ENCODE measurements around the gene WDFY2.

WDFY2 gene

GRCh38 chr13:51557875-51558612 lies 26.2 kb upstream of the WDFY2 start:
- Histone ChIP-seq H3K4me1 (ENCODE audit: low read length) (peaks cover 54% of the 10 kb centered on the region), H3K27ac (ENCODE audit: low read length) (no peak overlapping the region), H3K79me2 (ENCODE audit: low read length) (no peaks in the 10 kb centered on the region), H3K27me3 (ENCODE audit: low read depth, low read length) (no peaks in the 10 kb centered on the region), H3K36me3 (replicated peaks; ENCODE audit: low read depth, low read length) (no peaks in the 10 kb centered on the region), H2AFZ (ENCODE audit: low read depth, low read length) (no peak overlapping the region), H3K4me3 (ENCODE audit: low read length) (no peak overlapping the region), H3K9ac (ENCODE audit: low read length) (no peak overlapping the region), H4K20me1 (ENCODE audit: insufficient read depth, low read length) (no peaks in the 10 kb centered on the region), H3K4me2 (ENCODE audit: low read length) (no peak overlapping the region; the same call in 1 of the 2 replicates), H3K9me3 (ENCODE audit: insufficient read depth, low read length) (no peaks in the 10 kb centered on the region)
- TF ChIP-seq CTCF (IDR thresholded peaks at IDR 0.05; ENCODE audit: low read depth, low read length) = no peak
- no peak for TF ChIP-seq EZH2phosphoT487 (IDR thresholded peaks at IDR 0.05; ENCODE audit: low read depth)

GRCh38 chr13:51559946-51560735 lies 24.1 kb upstream of the WDFY2 start:
- Histone ChIP-seq H3K4me3 (ENCODE audit: low read length) (peak overlapping the region; percentile 16; the same call in 1 of the 2 replicates), H2AFZ (ENCODE audit: low read depth, low read length) (peak overlapping the region; percentile 70), H3K36me3 (replicated peaks; ENCODE audit: low read depth, low read length) (no peaks in the 10 kb centered on the region), H3K27me3 (ENCODE audit: low read depth, low read length) (no peaks in the 10 kb centered on the region), H3K4me2 (ENCODE audit: low read length) (peak overlapping the region; percentile 45), H3K9ac (ENCODE audit: low read length) (peak overlapping the region; percentile 48), H3K4me1 (ENCODE audit: low read length) (peaks cover 50% of the 10 kb centered on the region), H3K79me2 (ENCODE audit: low read length) (no peaks in the 10 kb centered on the region), H3K9me3 (ENCODE audit: insufficient read depth, low read length) (no peaks in the 10 kb centered on the region), H4K20me1 (ENCODE audit: insufficient read depth, low read length) (no peaks in the 10 kb centered on the region), H3K27ac (ENCODE audit: low read length) (peak overlapping the region; percentile 82)
- TF ChIP-seq CTCF (IDR thresholded peaks at IDR 0.05; ENCODE audit: low read depth, low read length) (no peak), EZH2phosphoT487 (IDR thresholded peaks at IDR 0.05; ENCODE audit: low read depth) (no peak)

- H3K36me3 ChIP-seq (replicated peaks; ENCODE audit: low read depth, low read length) = no peaks in the 10 kb centered on the region
- H3K4me2 ChIP-seq (ENCODE audit: low read length) = peak overlapping the region; percentile 45
- peaks cover 50% of the 10 kb centered on the region for H3K4me1 ChIP-seq (ENCODE audit: low read length)
- peak overlapping the region; percentile 16 for H3K4me3 ChIP-seq (ENCODE audit: low read length)
- no peaks in the 10 kb centered on the region for H4K20me1 ChIP-seq (ENCODE audit: insufficient read depth, low read length)
- no peaks in the 10 kb centered on the region for H3K79me2 ChIP-seq (ENCODE audit: low read length)
- TF ChIP-seq EZH2phosphoT487 (IDR thresholded peaks at IDR 0.05; ENCODE audit: low read depth) (no peak), CTCF (IDR thresholded peaks at IDR 0.05; ENCODE audit: low read depth, low read length) (no peak)
- peak overlapping the region; percentile 17; the same call in 1 of the 2 replicates for H3K9ac ChIP-seq (ENCODE audit: low read length)
- H3K27ac ChIP-seq (ENCODE audit: low read length) = peak overlapping the region; percentile 82
- H3K9me3 ChIP-seq (ENCODE audit: insufficient read depth, low read length) = no peaks in the 10 kb centered on the region
- no peaks in the 10 kb centered on the region for H3K27me3 ChIP-seq (ENCODE audit: low read depth, low read length)
- no peak overlapping the region for H2AFZ ChIP-seq (ENCODE audit: low read depth, low read length)
Observed at GRCh38 chr13:51562011-51562671, 22.1 kb upstream of the WDFY2 start.

- Histone ChIP-seq H3K9me3 (ENCODE audit: insufficient read depth, low read length) (no peaks in the 10 kb centered on the region), H3K4me2 (ENCODE audit: low read length) (no peak overlapping the region), H3K4me1 (ENCODE audit: low read length) (peaks cover 33% of the 10 kb centered on the region), H3K4me3 (ENCODE audit: low read length) (no peak overlapping the region), H3K36me3 (replicated peaks; ENCODE audit: low read depth, low read length) (no peaks in the 10 kb centered on the region), H3K27me3 (ENCODE audit: low read depth, low read length) (no peaks in the 10 kb centered on the region), H2AFZ (ENCODE audit: low read depth, low read length) (no peak overlapping the region), H4K20me1 (ENCODE audit: insufficient read depth, low read length) (no peaks in the 10 kb centered on the region), H3K9ac (ENCODE audit: low read length) (no peak overlapping the region), H3K79me2 (ENCODE audit: low read length) (no peaks in the 10 kb centered on the region), H3K27ac (ENCODE audit: low read length) (no peak overlapping the region; the same call in 1 of the 2 replicates)
- TF ChIP-seq EZH2phosphoT487 (IDR thresholded peaks at IDR 0.05; ENCODE audit: low read depth) (no peak), CTCF (IDR thresholded peaks at IDR 0.05; ENCODE audit: low read depth, low read length) (no peak)
Observed at GRCh38 chr13:51564252-51564651, 20.0 kb upstream of the WDFY2 start.
